Activated B cell treated with CpG ODN at 0.5 μM for 24 hours (primary cell): ENCODE measurements around the gene CTNNA2. TPM values are rescaled to one million over a fixed set of nuclear protein-coding genes. Genes with fewer than 3 reads are reported as not detected.

Source experiments
- ATAC-seq: fragments of 200-7000 bp; cut with Tn5 transposase; one replicate; pipeline ENCODE4 v1.10.0; 2021; ENCODE audit warnings: low read depth, mild to moderate bottlenecking, moderate library complexity
- CTCF ChIA-PET: fragments of 350-600 bp; sonication (Branson Sonifier 250); formaldehyde crosslinking; loops from one replicate; lab custom pipeline; 2021; ENCODE audit warnings: antibody characterized with exemption; lab: Charles Lee
- POLR2A ChIA-PET: fragments of 350-600 bp; sonication (Branson Sonifier 250); formaldehyde crosslinking; loops from one replicate; lab custom pipeline; 2021; ENCODE audit warnings: antibody characterized with exemption; lab: Charles Lee
- DNase-seq: peaks from one replicate; pipeline ENCODE4 v3.0.0; 2022
- H3K27ac Mint-ChIP-seq: one replicate; pipeline ENCODE4 v1.8.0; 2020; ENCODE audit warnings: mixed read lengths
- H3K27me3 Mint-ChIP-seq: one replicate; pipeline ENCODE4 v1.8.0; 2021; ENCODE audit warnings: mixed read lengths
- H3K36me3 Mint-ChIP-seq: one replicate; pipeline ENCODE4 v1.8.0; 2021; ENCODE audit warnings: low read depth, mixed read lengths
- H3K4me1 Mint-ChIP-seq: one replicate; pipeline ENCODE4 v1.8.0; 2021; ENCODE audit warnings: mixed read lengths
- H3K4me3 Mint-ChIP-seq: one replicate; pipeline ENCODE4 v1.8.0; 2020; ENCODE audit warnings: mild to moderate bottlenecking, mixed read lengths
- H3K9me3 Mint-ChIP-seq: one replicate; pipeline ENCODE4 v1.8.0; 2020; ENCODE audit warnings: mixed read lengths
- intact Hi-C: fragments of 100-400 bp; cut with micrococcal nuclease; formaldehyde crosslinking; loops from one replicate; pipeline ENCODE4 v1.15.1; 2024
- total RNA-seq: library from RNA; stranded (reverse); gene quantifications from 2 replicates; pipeline ENCODE4 v1.2.3, GENCODE V29; 2022
- TF ChIP-seq, protein P1 (sequence below): fragments of 200-600 bp; IDR thresholded peaks from one replicate; pipeline ENCODE4 v1.8.0; 2022; ENCODE audit warnings: antibody characterized with exemption, mild to moderate bottlenecking

CTNNA2 gene
- total RNA-seq, 1 donor from 2014 or later, result not detected

DNA sequence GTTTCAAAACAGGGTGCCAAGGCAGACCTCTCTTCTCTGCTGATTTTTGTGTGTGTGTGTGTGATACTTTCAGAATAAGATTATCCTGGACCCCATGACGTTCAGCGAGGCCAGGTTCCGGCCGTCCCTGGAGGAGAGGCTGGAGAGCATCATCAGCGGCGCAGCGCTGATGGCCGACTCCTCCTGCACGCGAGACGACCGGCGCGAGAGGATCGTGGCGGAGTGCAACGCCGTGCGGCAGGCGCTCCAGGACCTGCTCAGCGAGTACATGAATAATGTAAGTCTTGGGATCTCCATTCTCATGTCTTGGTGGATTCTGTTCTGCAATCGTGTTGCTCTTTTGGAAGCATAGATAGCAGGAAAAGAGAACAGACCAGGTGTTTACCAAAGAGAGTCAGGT lies 396.7 kb downstream of the CTNNA2 start:
- no peaks in the 10 kb centered on the region for H3K4me1 Mint-ChIP-seq
- H3K36me3 Mint-ChIP-seq, result no peaks in the 10 kb centered on the region
- H3K4me3 Mint-ChIP-seq, result no peak overlapping the region
- no peaks in the 10 kb centered on the region for H3K27me3 Mint-ChIP-seq
- no peak overlapping the region for H3K27ac Mint-ChIP-seq
- DNase-seq (no peak), ATAC-seq (no peak)
- ChIA-PET POLR2A (no interaction called here), CTCF (no interaction called here)
- TF ChIP-seq, protein P1, sequence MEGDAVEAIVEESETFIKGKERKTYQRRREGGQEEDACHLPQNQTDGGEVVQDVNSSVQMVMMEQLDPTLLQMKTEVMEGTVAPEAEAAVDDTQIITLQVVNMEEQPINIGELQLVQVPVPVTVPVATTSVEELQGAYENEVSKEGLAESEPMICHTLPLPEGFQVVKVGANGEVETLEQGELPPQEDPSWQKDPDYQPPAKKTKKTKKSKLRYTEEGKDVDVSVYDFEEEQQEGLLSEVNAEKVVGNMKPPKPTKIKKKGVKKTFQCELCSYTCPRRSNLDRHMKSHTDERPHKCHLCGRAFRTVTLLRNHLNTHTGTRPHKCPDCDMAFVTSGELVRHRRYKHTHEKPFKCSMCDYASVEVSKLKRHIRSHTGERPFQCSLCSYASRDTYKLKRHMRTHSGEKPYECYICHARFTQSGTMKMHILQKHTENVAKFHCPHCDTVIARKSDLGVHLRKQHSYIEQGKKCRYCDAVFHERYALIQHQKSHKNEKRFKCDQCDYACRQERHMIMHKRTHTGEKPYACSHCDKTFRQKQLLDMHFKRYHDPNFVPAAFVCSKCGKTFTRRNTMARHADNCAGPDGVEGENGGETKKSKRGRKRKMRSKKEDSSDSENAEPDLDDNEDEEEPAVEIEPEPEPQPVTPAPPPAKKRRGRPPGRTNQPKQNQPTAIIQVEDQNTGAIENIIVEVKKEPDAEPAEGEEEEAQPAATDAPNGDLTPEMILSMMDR, result no peak
- H3K9me3 Mint-ChIP-seq, result no peaks in the 10 kb centered on the region
- intact Hi-C loops, result no loop called here

DNA sequence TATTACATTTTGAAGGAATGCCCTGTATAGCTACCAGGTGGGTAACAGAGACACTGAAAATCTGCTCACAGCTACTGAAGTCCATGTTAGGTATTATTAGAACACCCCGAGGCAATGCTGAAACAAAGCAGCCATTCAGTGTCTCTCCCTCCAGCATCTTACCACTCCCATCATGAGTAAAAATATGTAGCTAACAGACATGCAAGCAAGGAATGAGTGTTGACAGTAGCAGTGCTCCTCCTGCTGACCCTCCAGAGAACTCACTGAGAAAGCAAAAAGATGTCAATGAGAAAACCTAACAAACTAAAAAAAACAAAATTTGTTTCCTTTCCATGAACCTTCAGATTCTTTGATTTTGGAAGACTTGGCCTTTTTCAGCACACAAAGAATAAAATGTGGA lies 397.8 kb downstream of the CTNNA2 start:
- TF ChIP-seq, protein P1, result no peak
- H3K4me1 Mint-ChIP-seq, result no peaks in the 10 kb centered on the region
- no peak overlapping the region for H3K27ac Mint-ChIP-seq
- intact Hi-C loops, result no loop called here
- no peak for ATAC-seq
- H3K4me3 Mint-ChIP-seq, result no peak overlapping the region
- no peak for DNase-seq
- no peaks in the 10 kb centered on the region for H3K9me3 Mint-ChIP-seq
- POLR2A ChIA-PET, result no interaction called here
- no peaks in the 10 kb centered on the region for H3K27me3 Mint-ChIP-seq
- no peaks in the 10 kb centered on the region for H3K36me3 Mint-ChIP-seq
- CTCF ChIA-PET, result no interaction called here

DNA sequence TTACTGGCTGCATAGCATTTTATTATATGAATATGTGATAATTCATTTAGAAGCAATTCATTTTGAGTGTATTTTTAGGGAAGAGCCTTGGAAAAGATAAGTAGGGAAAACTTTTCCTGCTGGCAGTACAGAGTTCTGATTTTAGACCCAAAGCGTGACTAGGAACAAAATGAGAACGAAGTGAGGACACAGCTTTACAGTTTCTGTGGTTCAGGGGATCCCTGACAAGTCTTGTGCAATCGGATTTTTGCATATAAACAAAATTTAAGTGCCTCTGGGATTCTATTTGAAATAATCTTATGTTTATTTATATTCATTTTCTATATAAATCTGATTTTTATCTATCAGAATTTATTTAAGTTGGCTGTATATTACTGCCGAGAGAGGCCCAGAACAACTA lies 402.6 kb downstream of the CTNNA2 start:
- intact Hi-C loops, result no loop called here
- no peaks in the 10 kb centered on the region for H3K27me3 Mint-ChIP-seq
- no peak for DNase-seq

DNA sequence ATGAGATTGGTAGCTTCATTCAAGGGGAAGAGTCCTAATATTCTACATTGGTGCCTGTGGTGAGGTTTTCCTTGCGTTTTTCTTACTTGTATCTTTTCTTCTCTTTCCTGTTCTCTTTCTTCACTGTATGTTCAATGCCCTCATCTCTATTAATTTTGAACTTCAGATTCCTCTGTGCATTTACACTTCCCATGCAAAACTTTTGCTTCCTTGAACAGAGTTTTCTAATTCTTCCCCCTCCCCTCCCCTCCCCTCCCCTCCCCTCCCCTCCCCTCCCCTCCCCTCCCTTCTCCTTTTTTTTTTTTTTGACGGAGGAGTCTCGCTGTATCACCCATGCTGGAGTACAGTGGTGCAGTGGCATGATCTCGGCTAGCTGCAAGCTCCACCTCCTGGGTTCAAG lies 403.4 kb downstream of the CTNNA2 start:
- TF ChIP-seq, protein P1, result no peak
- peaks cover 2% of the 10 kb centered on the region for H3K9me3 Mint-ChIP-seq
- intact Hi-C loops, result no loop called here
- ATAC-seq (no peak), DNase-seq (no peak)
- CTCF ChIA-PET, result no interaction called here
- no peak overlapping the region for H3K4me3 Mint-ChIP-seq
- no peak overlapping the region for H3K27ac Mint-ChIP-seq
- no peaks in the 10 kb centered on the region for H3K4me1 Mint-ChIP-seq
- POLR2A ChIA-PET, result no interaction called here
- no peaks in the 10 kb centered on the region for H3K36me3 Mint-ChIP-seq
- no peaks in the 10 kb centered on the region for H3K27me3 Mint-ChIP-seq

More for the DNA sequence above, 402.6 kb downstream of the CTNNA2 start:
- no peak for ATAC-seq
- POLR2A ChIA-PET, result no interaction called here
- Mint-ChIP-seq H3K4me1 (no peaks in the 10 kb centered on the region), H3K36me3 (no peaks in the 10 kb centered on the region), H3K27ac (no peak overlapping the region), H3K9me3 (peaks cover 2% of the 10 kb centered on the region), H3K4me3 (no peak overlapping the region)
- CTCF ChIA-PET, result no interaction called here
- TF ChIP-seq, protein P1, result no peak

DNA sequence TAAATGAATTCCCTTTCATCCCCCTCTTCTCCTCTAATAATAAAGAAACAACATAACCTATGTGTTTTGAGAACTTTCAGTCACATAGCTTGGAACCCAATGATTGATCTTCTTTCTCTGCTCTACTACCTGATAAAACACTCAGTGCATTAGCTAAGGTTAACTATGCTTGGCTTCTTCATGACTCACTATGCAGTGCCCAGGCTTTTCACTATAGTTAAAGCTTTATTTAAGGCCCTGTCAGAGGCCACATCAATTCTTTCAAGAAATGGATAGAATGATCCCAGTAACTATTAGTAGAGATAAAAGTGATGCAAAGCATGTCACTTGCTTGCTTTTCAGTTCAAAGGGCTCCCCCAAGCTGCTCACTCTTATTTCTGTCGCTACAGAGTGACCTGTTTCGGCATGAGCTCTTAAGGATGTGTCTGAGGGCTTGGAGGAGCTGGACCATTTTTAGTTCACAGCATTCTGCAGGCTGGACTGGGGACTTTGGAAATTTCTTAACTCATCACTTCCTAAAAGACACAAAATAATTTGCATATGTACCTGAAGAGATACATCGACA lies 407.7 kb downstream of the CTNNA2 start:
- POLR2A ChIA-PET, result no interaction called here
- no peak overlapping the region for H3K4me3 Mint-ChIP-seq
- no peaks in the 10 kb centered on the region for H3K27me3 Mint-ChIP-seq
- ATAC-seq (no peak), DNase-seq (no peak)
- intact Hi-C loops, result no loop called here
- no peaks in the 10 kb centered on the region for H3K4me1 Mint-ChIP-seq
- TF ChIP-seq, protein P1, result no peak
- H3K36me3 Mint-ChIP-seq, result no peaks in the 10 kb centered on the region
- H3K9me3 Mint-ChIP-seq, result peaks cover 5% of the 10 kb centered on the region
- CTCF ChIA-PET, result no interaction called here
- H3K27ac Mint-ChIP-seq, result no peak overlapping the region
